ENCODE results near the gene PDZD4.

- TF ChIP-seq POLR2AphosphoS5 (IDR thresholded peaks at IDR 0.05) = no peak
- TF ChIP-seq POLR2A (IDR thresholded peaks at IDR 0.05) = no peak
- TF ChIP-seq, protein P1, sequence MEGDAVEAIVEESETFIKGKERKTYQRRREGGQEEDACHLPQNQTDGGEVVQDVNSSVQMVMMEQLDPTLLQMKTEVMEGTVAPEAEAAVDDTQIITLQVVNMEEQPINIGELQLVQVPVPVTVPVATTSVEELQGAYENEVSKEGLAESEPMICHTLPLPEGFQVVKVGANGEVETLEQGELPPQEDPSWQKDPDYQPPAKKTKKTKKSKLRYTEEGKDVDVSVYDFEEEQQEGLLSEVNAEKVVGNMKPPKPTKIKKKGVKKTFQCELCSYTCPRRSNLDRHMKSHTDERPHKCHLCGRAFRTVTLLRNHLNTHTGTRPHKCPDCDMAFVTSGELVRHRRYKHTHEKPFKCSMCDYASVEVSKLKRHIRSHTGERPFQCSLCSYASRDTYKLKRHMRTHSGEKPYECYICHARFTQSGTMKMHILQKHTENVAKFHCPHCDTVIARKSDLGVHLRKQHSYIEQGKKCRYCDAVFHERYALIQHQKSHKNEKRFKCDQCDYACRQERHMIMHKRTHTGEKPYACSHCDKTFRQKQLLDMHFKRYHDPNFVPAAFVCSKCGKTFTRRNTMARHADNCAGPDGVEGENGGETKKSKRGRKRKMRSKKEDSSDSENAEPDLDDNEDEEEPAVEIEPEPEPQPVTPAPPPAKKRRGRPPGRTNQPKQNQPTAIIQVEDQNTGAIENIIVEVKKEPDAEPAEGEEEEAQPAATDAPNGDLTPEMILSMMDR (IDR thresholded peaks at IDR 0.05) = no peak
- TF ChIP-seq EP300 (IDR thresholded peaks at IDR 0.05) = no peak
Measured at GRCh38 chrX:153863251-153863991, 33.1 kb upstream of the PDZD4 start.
